Spleen (tissue), 7 donors: Measurements from ENCODE around the gene ACVR1C.

Source experiments
- CTCF ChIP-seq, 11 experiments: fragments of 200-600 bp in 7 of 11; fragments of 450-650 bp in 4 of 11; sonication (generic) in 4 of 11; IDR thresholded peaks in 8 of 11; conservative IDR thresholded peaks in 3 of 11; 1 replicate in 7 of 11; 2 replicates in 4 of 11; pipeline versions ENCODE4 v1.4.0 to v1.8.0; 2016 to 2021; ENCODE audit warnings: antibody characterized with exemption in 11 of 11, inconsistent platforms in 4 of 11, mild to moderate bottlenecking in 1 of 11
- POLR2A ChIP-seq, 3 donors: fragments of 450-650 bp; IDR thresholded peaks; one replicate each; pipeline ENCODE4 v1.5.1; 2017; ENCODE audit warnings: antibody characterized with exemption in 3 of 3, mild to moderate bottlenecking in 1 of 3
- donor health status: DM: no; HTN: no; CAD: no; lungs with moderate emphysema.
- donor health status: DM: no; HTN: no; CAD: no.
- donor health status: DM: no; HTN: no; CAD: no.

DNA sequence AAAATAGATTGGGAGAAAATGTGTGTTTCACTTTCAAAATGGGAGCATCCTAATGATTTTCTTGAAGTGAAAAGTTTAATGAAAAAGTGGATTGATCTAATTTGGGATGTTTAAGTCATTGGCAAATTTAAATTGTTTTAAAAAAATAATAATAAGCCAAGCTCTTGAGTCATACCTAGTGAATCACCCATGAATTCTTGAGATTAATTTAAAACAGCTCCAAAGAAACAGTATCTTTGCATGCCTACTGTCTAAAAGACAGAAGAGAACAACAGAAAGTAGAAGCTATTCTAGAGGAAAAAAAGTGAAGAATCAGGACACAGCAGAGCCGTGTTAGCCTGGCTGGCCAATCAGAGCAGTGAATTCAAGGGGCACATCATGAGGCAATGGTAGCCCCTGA, 7.7 kb downstream of the ACVR1C start:
- no peak for TF ChIP-seq POLR2A (IDR thresholded peaks at IDR 0.05)
- no peak for TF ChIP-seq CTCF (IDR thresholded peaks at IDR 0.05 in 8 of 11, conservative IDR thresholded peaks at IDR 0.05 in 3 of 11)
